Measurements from ENCODE around the gene CFL1.
"Not testable (repeated sequence)": the region's sequence is repeated elsewhere in the genome, so short reads cannot be mapped to it uniquely, and the experiment has no call there.

Gene CFL1

GRCh38 chr11:65856689-65857499, 1.1 kb downstream of the CFL1 start:
- DNase-seq, result peak; percentile 80

- no peak for DNase-seq
Observed at GRCh38 chr11:65855927-65856363, 2.0 kb downstream of the CFL1 start.

DNA sequence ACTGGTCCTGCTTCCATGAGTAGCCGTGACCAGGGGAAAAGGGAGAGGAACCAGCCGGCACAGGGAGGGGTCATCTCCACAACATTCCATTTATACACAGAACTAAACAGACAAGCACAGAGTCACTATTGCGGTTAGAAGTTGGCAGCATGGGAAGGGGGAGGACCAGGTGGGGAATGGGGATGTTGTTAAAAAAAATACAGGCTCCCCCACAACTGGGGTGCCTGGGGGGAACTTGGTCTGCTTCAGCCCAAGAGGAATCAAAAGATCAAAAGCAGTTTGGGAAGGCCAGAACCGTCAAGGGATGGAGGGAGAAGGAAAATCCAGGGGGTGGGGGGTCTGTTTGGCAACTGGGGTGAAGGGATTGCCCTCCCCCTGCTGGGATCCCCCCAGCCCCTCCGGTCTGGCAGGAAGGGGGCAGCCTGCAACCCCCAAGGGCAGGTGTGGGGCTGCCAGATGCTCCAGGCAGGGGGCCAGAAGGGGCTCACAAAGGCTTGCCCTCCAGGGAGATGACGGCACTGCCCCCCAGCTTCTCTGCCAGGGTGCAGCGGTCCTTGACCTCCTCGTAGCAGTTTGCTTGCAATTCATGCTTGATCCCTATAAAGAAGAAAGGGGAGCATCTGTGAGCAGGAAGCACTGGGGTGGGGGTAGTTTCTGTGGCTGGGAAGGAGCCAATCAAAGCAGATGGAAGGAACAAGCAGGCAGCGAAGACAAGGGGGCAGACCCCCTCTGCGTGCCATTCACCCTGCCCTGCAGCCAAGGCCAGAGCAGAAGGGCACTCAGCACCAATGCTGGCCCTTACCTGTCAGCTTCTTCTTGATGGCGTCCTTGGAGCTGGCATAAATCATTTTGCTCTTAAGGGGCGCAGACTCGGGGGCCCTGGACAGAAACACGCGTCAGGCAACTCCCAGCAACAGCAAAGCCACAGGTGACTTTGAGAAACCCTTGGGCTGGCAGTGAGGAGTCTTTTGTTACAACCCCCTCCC, 2.8 kb downstream of the CFL1 start:
- DNase-seq, result no peak

DNA sequence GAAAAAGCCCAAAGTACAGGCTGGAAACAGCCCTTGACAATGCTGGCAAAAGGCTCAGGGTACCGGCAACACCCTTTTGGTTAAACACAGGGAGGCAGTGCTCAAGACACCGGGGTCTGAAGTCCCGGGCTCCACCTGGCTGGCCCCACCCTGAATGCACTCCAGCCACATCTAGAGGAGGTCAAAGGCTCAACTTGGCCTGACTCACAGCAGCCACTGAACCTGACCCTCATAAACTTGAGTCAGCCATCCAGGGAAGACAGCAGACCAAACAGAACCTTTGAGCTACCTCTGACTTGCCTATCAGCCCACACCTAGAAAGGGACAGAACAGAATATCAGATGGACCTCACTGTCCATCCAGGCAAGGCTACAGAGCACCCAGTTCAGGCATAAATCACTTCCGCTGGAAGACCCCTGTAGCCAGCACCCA, 3.8 kb downstream of the CFL1 start:
- no peak for DNase-seq

GRCh38 chr11:65853246-65853979, 4.6 kb downstream of the CFL1 start:
- no peak for DNase-seq

GRCh38 chr11:65852508-65853245, 5.3 kb downstream of the CFL1 start:
- DNase-seq, result no peak

DNA sequence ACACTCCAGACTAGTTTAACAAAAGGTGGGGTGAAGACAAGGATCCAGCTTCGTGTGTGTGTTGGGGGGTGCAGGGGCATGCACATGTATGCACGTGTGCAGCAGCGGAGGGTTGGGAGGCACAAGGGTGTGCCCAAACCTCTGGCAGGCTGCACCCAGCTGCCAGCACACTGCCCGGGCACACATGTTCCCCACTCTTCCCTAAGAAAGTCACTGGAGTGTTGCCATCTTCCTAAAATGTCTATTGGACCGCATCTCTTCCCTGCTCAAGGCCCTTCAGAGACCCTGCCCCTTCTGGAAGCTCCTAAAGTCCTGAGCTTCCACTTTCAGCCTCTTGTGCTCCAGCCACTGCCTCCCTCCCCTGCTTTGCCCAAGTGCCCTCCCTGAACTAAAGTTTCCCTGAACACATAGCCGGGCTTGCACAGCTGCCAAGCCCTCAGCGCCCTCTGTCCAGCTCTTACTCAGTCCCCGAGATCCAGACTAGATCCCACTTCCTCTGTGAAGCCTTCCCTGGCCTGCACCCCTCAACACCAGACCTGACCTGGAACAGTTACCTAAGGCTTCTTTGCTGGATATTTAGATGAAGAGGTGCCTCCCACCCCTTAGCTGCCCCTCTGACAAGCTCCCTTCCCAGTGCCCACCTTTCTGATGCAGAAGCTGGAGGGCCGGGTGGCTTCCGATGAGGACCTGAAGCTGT, 6.0 kb downstream of the CFL1 start:
- no peak for DNase-seq

- DNase-seq, result no peak
Observed at GRCh38 chr11:65851083-65851579, 6.8 kb downstream of the CFL1 start.

DNA sequence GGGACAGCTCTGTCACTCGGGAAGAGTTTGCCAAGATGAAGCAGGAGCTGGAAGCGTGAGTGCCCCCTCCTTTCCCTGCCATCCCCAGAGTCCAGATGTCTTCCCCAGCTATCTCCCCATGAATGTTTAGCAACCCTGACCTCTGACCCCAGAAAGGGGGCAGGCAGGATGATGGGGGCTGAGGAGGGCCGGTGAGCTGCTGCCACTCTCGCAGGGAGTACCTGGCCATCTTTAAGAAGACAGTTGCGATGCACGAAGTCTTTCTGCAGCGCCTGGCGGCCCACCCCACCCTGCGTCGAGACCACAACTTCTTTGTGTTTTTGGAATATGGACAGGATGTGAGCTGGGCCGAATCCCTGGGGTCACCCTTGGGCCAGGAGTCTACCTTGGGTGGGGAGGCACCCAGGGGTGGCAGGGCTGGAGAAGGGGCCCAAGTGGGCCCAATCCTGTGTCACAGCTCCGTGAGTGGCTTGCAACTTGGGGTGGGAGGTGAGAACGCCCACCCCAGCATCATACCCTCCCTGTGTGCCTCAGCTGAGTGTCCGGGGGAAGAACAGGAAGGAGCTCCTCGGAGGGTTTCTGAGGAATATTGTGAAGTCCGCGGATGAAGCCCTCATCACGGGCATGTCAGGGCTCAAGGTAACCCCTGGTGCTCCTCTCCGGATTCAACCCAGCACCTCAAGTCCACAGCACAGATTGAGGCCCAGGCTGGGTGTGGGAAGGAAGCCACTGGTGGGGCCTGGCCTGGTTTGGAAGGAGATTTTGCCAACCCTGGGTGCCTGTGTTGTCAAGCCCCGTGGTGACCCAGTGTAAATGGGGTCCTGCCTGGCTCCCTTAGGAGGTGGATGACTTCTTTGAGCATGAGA, 7.5 kb downstream of the CFL1 start:
- DNase-seq, result no peak

DNA sequence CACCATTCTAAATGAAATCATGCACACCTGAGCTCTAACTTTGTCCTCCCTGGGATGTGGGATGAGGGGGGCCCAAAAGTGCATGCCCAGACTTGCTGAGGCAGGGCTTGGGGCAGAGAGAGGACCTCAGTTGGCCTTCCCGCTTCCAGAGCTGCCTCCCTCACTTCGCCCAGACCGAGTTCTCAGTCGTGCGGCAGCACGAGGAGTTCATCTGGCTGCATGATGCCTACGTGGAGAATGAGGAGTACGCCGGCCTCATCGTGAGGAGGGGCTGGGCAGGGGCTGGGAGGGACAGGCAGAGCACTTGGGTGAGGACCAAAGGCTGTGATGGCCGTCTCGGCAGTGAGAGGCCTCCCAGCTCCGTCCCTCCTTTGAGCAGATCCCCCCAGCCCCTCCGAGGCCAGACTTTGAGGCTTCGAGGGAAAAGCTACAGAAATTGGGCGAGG, 8.2 kb downstream of the CFL1 start:
- DNase-seq, result no peak

DNA sequence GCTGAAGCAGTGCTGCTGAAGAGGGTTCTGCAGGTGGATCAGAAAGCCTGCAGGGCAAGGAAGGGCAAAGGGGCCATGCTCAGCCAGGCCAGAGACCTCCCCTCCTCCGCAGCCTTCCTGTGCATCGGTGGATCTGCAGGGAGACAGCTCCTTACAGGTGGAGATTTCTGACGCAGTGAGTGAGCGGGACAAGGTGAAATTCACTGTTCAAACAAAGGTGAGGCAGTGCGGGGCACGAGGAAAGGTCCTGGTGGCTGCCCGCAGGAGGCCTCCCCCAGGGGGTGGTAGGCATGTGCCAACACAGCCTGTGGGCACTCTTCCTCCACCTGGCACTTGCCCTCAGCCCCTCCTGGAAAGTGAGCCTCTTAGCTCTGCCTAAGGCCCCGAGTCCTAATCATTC, 8.6 kb downstream of the CFL1 start:
- DNase-seq, result no peak

GRCh38 chr11:65848693-65849092, 9.3 kb downstream of the CFL1 start:
- not testable (repeated sequence) for DNase-seq

DNA sequence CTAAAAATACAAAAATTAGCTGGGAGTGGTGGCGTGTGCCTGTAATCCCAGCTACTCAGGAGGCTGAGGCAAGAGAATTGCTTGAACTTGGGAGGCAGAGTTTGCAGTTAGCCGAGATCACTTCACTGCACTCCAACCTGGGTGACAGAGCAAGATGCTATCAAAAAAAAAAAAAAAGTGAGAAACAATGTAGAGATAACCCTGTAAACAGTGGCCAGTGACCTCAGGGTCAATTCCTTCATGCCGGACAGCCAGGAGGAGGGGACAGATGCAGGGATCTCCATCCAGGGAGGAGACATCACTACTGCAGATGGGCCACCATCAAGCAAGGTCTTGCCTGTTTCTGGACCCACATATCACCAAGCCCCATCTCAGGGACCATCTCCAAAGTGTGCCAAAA, 10.2 kb downstream of the CFL1 start:
- DNase-seq, result no peak

DNA sequence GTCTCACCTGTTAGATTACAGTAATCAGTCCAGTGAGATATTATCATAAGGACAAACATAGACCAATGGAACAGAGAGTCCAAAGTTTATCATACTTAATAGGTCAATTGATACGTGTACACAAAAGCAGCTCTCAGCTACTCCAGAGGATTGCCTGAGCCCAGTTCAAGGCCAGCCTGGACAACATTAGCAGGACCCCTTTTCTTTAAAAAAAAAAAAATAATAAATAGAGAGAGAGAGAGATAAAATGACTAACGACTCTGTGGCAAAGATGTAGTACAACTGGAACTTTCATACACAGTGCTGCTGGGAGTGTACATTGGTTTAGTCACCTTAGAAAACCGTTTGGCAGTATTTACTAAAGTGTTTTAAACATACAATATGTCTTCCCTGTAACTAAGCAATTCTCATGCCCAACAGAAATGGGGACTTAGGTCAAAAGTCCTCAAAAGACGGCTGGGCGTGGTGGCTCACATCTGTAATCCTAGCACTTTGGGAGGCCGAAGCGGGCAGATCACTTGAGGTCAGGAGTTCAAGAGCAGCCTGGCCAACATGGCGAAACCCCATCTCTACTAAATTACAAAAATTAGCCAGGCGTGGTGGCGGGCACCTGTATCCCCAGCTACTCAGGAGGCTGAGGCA, 13.6 kb downstream of the CFL1 start:
- no peak for DNase-seq

- no peak for DNase-seq
Observed at GRCh38 chr11:65843811-65844210, 14.2 kb downstream of the CFL1 start.

GRCh38 chr11:65842144-65842543, 15.8 kb downstream of the CFL1 start:
- DNase-seq, result no peak

- no peak for DNase-seq
Observed at GRCh38 chr11:65834202-65834601, 23.8 kb downstream of the CFL1 start.

DNA sequence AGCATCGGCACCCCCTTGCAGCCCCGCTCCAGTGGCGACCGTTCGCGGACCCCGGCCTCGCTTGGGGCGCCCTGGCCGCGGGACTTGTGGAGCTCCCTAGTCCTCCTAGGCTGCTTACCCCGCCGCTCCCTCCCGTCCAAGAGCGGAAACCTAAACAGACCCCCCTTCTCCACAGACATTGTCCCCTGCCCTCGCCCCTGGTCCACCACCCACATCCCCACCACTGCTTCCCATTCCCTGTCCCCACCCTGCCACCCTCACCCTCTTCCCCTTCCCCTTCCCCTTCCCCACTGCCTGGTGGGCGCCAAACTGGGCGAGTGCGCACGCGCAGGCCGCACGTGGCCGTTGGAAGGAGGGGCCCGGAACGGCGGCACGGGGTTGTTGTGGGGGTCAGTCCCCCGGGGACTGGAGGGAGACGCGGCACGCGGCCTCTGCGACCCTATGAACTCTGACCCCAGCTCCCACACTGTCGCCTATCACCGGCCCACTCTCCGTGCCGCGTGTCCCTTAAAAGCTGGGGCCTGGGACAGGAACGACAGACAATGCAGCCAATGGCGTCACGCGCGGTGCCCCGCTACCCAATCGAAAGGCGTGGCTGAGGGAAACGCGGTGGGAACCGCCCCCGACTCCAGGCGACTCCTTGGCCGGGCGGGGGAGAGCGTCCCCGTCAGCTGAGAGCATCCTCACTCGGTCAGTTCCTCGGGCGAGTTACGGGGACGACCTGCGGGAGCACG, 24.5 kb downstream of the CFL1 start, which contains the start of gene SNX32:
Gene SNX32 (plus strand): TSS at position 667 of the 734 bp plus-strand sequence. CDS start 103 bp downstream, outside the sequence.
- peak; percentile 92 for DNase-seq

DNA sequence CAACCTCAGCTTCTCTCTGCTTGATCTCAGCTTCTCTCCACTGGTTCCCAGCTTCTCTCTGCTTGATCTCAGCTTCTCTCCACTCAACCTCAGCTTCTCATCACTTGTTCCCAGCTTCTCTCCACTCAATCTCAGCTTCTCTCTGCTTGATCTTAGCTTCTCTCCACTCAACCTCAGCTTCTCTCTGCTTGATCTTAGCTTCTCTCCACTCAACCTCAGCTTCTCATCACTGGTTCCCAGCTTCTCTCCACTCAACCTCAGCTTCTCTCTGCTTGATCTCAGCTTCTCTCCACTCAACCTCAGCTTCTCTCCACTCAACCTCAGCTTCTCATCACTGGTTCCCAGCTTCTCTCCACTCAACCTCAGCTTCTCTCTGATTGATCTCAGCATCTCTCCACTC, 25.7 kb downstream of the CFL1 start:
- not testable (repeated sequence) for DNase-seq

Measured in CD4-positive, alpha-beta T cell treated with Interferon gamma for 1 hour (primary cell).